Neural cell (in vitro differentiated cells): ENCODE measurements around the gene GMDS. TPM values are rescaled to one million over a fixed set of nuclear protein-coding genes. Genes with fewer than 3 reads are reported as not detected.

Experiments
- H2AFZ ChIP-seq: fragments of 200-600, 300-800 bp; sonication (generic), shearing (Covaris generic); 2 replicates; pipeline ENCODE4 v1.6.0; 2014; ENCODE audit warnings: low read depth, mild to moderate bottlenecking, antibody characterized with exemption, low read length, moderate library complexity
- H3F3A ChIP-seq: fragments of 200-600 bp; shearing (Covaris generic); 2 replicates; pipeline ENCODE4 v1.6.1; 2016; ENCODE audit warnings: mild to moderate bottlenecking, moderate library complexity, mixed read lengths, antibody characterized with exemption, low read length; ENCODE audit not compliant: insufficient read depth, poor library complexity, severe bottlenecking
- H3K27ac ChIP-seq: fragments of 200-600, 300-800 bp; sonication (generic), shearing (Covaris generic); 2 replicates; pipeline ENCODE4 v1.5.1; 2014; ENCODE audit warnings: mild to moderate bottlenecking, low read length, moderate library complexity
- H3K27me3 ChIP-seq: fragments of 300-800, 200-600 bp; sonication (generic), shearing (Covaris generic); 2 replicates; pipeline ENCODE4 v1.6.0; 2014; ENCODE audit warnings: mild to moderate bottlenecking, low read depth, low read length, moderate library complexity; ENCODE audit not compliant: insufficient read depth
- H3K36me3 ChIP-seq: fragments of 300-800, 200-600 bp; sonication (generic), shearing (Covaris generic); 2 replicates; pipeline ENCODE4 v1.5.1; 2014; ENCODE audit warnings: mild to moderate bottlenecking, antibody characterized with exemption, low read length, moderate library complexity; ENCODE audit not compliant: insufficient read depth
- H3K4me2 ChIP-seq: fragments of 300-800, 200-600 bp; sonication (generic), shearing (Covaris generic); 2 replicates; pipeline ENCODE4 v1.6.0; 2014; ENCODE audit warnings: mild to moderate bottlenecking, low read length
- H3K4me3 ChIP-seq: fragments of 300-800, 200-600 bp; sonication (generic), shearing (Covaris generic); 2 replicates; pipeline ENCODE4 v1.5.1; 2014; ENCODE audit warnings: mild to moderate bottlenecking, low read length, moderate library complexity
- H3K79me2 ChIP-seq: fragments of 200-600 bp; shearing (Covaris generic); replicated peaks from 2 replicates; pipeline ENCODE4 v1.6.0; 2014; ENCODE audit warnings: mild to moderate bottlenecking, low read length, moderate library complexity; ENCODE audit not compliant: insufficient read depth
- H3K9ac ChIP-seq: fragments of 300-800, 200-600 bp; sonication (generic), shearing (Covaris generic); 2 replicates; pipeline ENCODE4 v1.6.1; 2016; ENCODE audit warnings: mild to moderate bottlenecking, low read length, mixed read lengths
- H3K9me2 ChIP-seq: fragments of 200-600 bp; shearing (Covaris generic); 2 replicates; pipeline ENCODE4 v1.6.1; 2016; ENCODE audit warnings: mild to moderate bottlenecking, low read length, mixed read lengths; ENCODE audit not compliant: insufficient read depth
- H3K9me3 ChIP-seq: fragments of 200-600, 300-800 bp; sonication (generic), shearing (Covaris generic); 2 replicates; pipeline ENCODE4 v1.6.1; 2016; ENCODE audit warnings: mild to moderate bottlenecking, mixed run types, low read length, moderate library complexity, mixed read lengths
- H4K20me1 ChIP-seq: fragments of 200-600 bp; shearing (Covaris generic); 2 replicates; pipeline ENCODE4 v1.6.1; 2016; ENCODE audit warnings: mild to moderate bottlenecking, mixed run types; ENCODE audit not compliant: insufficient read depth
- CTCF ChIP-seq: fragments of 450-650 bp; IDR thresholded peaks from 2 replicates; pipeline ENCODE4 v1.5.1; 2014; ENCODE audit warnings: antibody characterized with exemption, mild to moderate bottlenecking, moderate library complexity; ENCODE audit not compliant: poor library complexity, severe bottlenecking
- EP300 ChIP-seq: fragments of 450-650 bp; conservative IDR thresholded peaks from 2 replicates; pipeline ENCODE4 v1.6.1; 2014; ENCODE audit warnings: antibody characterized with exemption, mild to moderate bottlenecking, moderate library complexity; ENCODE audit not compliant: poor library complexity, severe bottlenecking
- EZH2 ChIP-seq: fragments of 200-600, 300-800 bp; shearing (Covaris generic), sonication (generic); IDR thresholded peaks from 2 replicates; pipeline ENCODE4 v1.6.1; 2014; ENCODE audit warnings: antibody characterized with exemption, low read length, borderline replicate concordance, mild to moderate bottlenecking; ENCODE audit not compliant: insufficient read depth, poor library complexity, severe bottlenecking
- MXI1 ChIP-seq: fragments of 450-650 bp; conservative IDR thresholded peaks from 2 replicates; pipeline ENCODE4 v1.6.1; 2014; ENCODE audit warnings: antibody characterized with exemption, mild to moderate bottlenecking; ENCODE audit not compliant: poor library complexity, severe bottlenecking
- POLR2AphosphoS5 ChIP-seq: IDR thresholded peaks from 2 replicates; pipeline ENCODE4 v1.6.1; 2012
- RAD21 ChIP-seq: fragments of 450-650 bp; conservative IDR thresholded peaks from 2 replicates; pipeline ENCODE4 v1.6.1; 2014; ENCODE audit warnings: antibody characterized with exemption, mild to moderate bottlenecking, moderate library complexity
- REST ChIP-seq: IDR thresholded peaks from 2 replicates; pipeline ENCODE4 v1.6.1; 2012; ENCODE audit warnings: borderline replicate concordance
- SMC3 ChIP-seq: fragments of 450-650 bp; conservative IDR thresholded peaks from 2 replicates; pipeline ENCODE4 v1.6.1; 2014; ENCODE audit warnings: antibody characterized with exemption, mild to moderate bottlenecking, moderate library complexity; ENCODE audit not compliant: poor library complexity
- TAF1 ChIP-seq: IDR thresholded peaks from 2 replicates; pipeline ENCODE4 v1.6.1; 2012; ENCODE audit warnings: low read depth
- polyA plus RNA-seq: library from polyadenylated mRNA; depleted of rRNA; stranded (reverse); fragments of >200 nt; gene quantifications from 2 replicates; pipeline ENCODE4 v1.2.3, GENCODE V29; 2014

Gene GMDS
- polyA plus RNA-seq, 1 donor from 2014 or later = 11.4 TPM

- Histone ChIP-seq H4K20me1 (no peaks in the 10 kb centered on the region), H3K4me3 (no peak overlapping the region), H3K27ac (no peak overlapping the region), H3K4me2 (no peak overlapping the region), H3F3A (no peaks in the 10 kb centered on the region), H2AFZ (no peak overlapping the region), H3K79me2 (no peaks in the 10 kb centered on the region), H3K36me3 (no peaks in the 10 kb centered on the region), H3K27me3 (no peaks in the 10 kb centered on the region), H3K9ac (no peak overlapping the region), H3K9me2 (no peaks in the 10 kb centered on the region), H3K9me3 (no peaks in the 10 kb centered on the region)
- no peak for TF ChIP-seq MXI1
- no peak for TF ChIP-seq EZH2
- no peak for TF ChIP-seq REST
- no peak for TF ChIP-seq EP300
- TF ChIP-seq POLR2AphosphoS5 = no peak
- TF ChIP-seq TAF1 = no peak
These were observed 516.2 kb downstream of the GMDS start for GRCh38 chr6:1729133-1729749.

- no peak for TF ChIP-seq POLR2AphosphoS5
- no peak for TF ChIP-seq TAF1
- no peak for TF ChIP-seq EP300
- TF ChIP-seq SMC3 = no peak
- TF ChIP-seq EZH2 = no peak
- no peak for TF ChIP-seq MXI1
- TF ChIP-seq CTCF = no peak
- TF ChIP-seq REST = no peak
- TF ChIP-seq RAD21 = no peak
- H3F3A ChIP-seq = no peaks in the 10 kb centered on the region
- no peak overlapping the region for H3K4me2 ChIP-seq
- no peak overlapping the region for H3K4me3 ChIP-seq
- no peaks in the 10 kb centered on the region for H3K36me3 ChIP-seq
- H2AFZ ChIP-seq = no peak overlapping the region
- H3K27me3 ChIP-seq = no peaks in the 10 kb centered on the region
- no peaks in the 10 kb centered on the region for H3K9me3 ChIP-seq
- no peak overlapping the region for H3K9ac ChIP-seq
- H3K79me2 ChIP-seq = no peaks in the 10 kb centered on the region
- no peak overlapping the region for H3K27ac ChIP-seq
- H4K20me1 ChIP-seq = no peaks in the 10 kb centered on the region
- no peaks in the 10 kb centered on the region for H3K9me2 ChIP-seq
These were observed 519.0 kb downstream of the GMDS start for GRCh38 chr6:1726341-1726768.
